IMR-90 (cell line): ENCODE data around the gene TAS2R8. TPM values are rescaled to one million over a fixed set of nuclear protein-coding genes. Genes with fewer than 3 reads are reported as not detected.

Experiments
- ATAC-seq: fragments of 200-7000 bp; cut with Tn5 transposase; 2 replicates; pipeline ENCODE4 v1.9.1; 2020; ENCODE audit warnings: low read depth, mild to moderate bottlenecking, moderate library complexity
- BruUV-seq: library from RNA; stranded (reverse); fragments of 400-500 nt; replicated peaks from 2 replicates; lab custom pipeline; 2021; lab: Mats Ljungman, UMichigan
- CTCF ChIA-PET: fragments of 300-600 bp; formaldehyde crosslinking; extraction: SDS; loops from one replicate; lab custom pipeline; 2021; ENCODE audit warnings: antibody characterized with exemption; lab: Yijun Ruan, JAX
- POLR2A ChIA-PET: fragments of 300-600 bp; sonication (Branson Sonifier 250); formaldehyde crosslinking; loops from one replicate; lab custom pipeline; 2022; ENCODE audit warnings: antibody characterized with exemption; ENCODE audit not compliant: unreplicated experiment; lab: Charles Lee
- DNase-seq: peaks from one replicate; pipeline ENCODE4 v3.0.0; 2013
- H2AFZ ChIP-seq: replicated peaks from 2 replicates; pipeline ENCODE3; 2013; ENCODE audit warnings: low read length, mild to moderate bottlenecking; ENCODE audit not compliant: poor library complexity
- H2AK5ac ChIP-seq: 2 replicates; pipeline ENCODE4 v1.6.1; 2013; ENCODE audit warnings: low read depth, low read length, inconsistent platforms
- H2AK9ac ChIP-seq: replicated peaks from 2 replicates; pipeline ENCODE3; 2013; ENCODE audit warnings: mild to moderate bottlenecking, low read depth, low read length, moderate library complexity; ENCODE audit not compliant: poor library complexity
- H2BK120ac ChIP-seq: 2 replicates; pipeline ENCODE4 v1.6.1; 2013; ENCODE audit warnings: low read depth, low read length, inconsistent platforms
- H2BK15ac ChIP-seq: 3 replicates; pipeline ENCODE4 v1.6.1; 2013; ENCODE audit warnings: low read depth, low read length, inconsistent platforms
- H2BK20ac ChIP-seq: 2 replicates; pipeline ENCODE4 v1.6.1; 2013; ENCODE audit warnings: low read depth, mild to moderate bottlenecking, inconsistent platforms, low read length, moderate library complexity
- H2BK5ac ChIP-seq: 2 replicates; pipeline ENCODE4 v1.6.1; 2013; ENCODE audit warnings: mild to moderate bottlenecking, low read depth, low read length, inconsistent platforms; ENCODE audit not compliant: poor library complexity, severe bottlenecking
- H3K14ac ChIP-seq: replicated peaks from 2 replicates; pipeline ENCODE4 v1.6.1; 2013; ENCODE audit warnings: low read depth, low read length, inconsistent platforms
- H3K18ac ChIP-seq: 2 replicates; pipeline ENCODE4 v1.6.1; 2013; ENCODE audit warnings: low read depth, low read length, control low read depth
- H3K23ac ChIP-seq: 2 replicates; pipeline ENCODE4 v1.6.1; 2013; ENCODE audit warnings: low read depth, low read length, inconsistent platforms
- H3K27ac ChIP-seq: 2 replicates; pipeline ENCODE4 v1.5.1; 2013; ENCODE audit warnings: mild to moderate bottlenecking, control low read depth, low read length; ENCODE audit not compliant: insufficient read depth
- H3K27me3 ChIP-seq: 2 replicates; pipeline ENCODE4 v1.6.1; 2013; ENCODE audit warnings: low read length; ENCODE audit not compliant: control insufficient read depth, insufficient read depth
- H3K36me3 ChIP-seq: 2 replicates; pipeline ENCODE4 v1.6.1; 2013; ENCODE audit warnings: low read length, mixed read lengths; ENCODE audit not compliant: control insufficient read depth, insufficient read depth
- H3K4ac ChIP-seq: 2 replicates; pipeline ENCODE4 v1.6.1; 2013; ENCODE audit warnings: low read depth, low read length, inconsistent platforms
- H3K4me1 ChIP-seq: 2 replicates; pipeline ENCODE4 v1.6.1; 2013; ENCODE audit warnings: low read length, mixed read lengths; ENCODE audit not compliant: control insufficient read depth, insufficient read depth
- H3K4me2 ChIP-seq: 2 replicates; pipeline ENCODE4 v1.6.1; 2013; ENCODE audit warnings: low read depth, mild to moderate bottlenecking, control low read depth, low read length, moderate library complexity
- H3K4me3 ChIP-seq: 2 replicates; pipeline ENCODE4 v1.5.1; 2013; ENCODE audit warnings: low read depth, mild to moderate bottlenecking, control low read depth, low read length, moderate library complexity; ENCODE audit not compliant: insufficient read depth
- H3K56ac ChIP-seq: 2 replicates; pipeline ENCODE4 v1.6.1; 2013; ENCODE audit warnings: low read length, inconsistent platforms; ENCODE audit not compliant: insufficient read depth; ENCODE audit errors: extremely low read depth
- H3K79me1 ChIP-seq, 2 experiments: 2 replicates each; pipeline ENCODE4 v1.6.1; 2013; ENCODE audit warnings: low read length in 2 of 2, inconsistent platforms in 1 of 2, low read depth in 1 of 2
- H3K9ac ChIP-seq: 2 replicates; pipeline ENCODE4 v1.6.1; 2013; ENCODE audit warnings: low read depth, low read length, control low read depth
- H3K9me1 ChIP-seq: 2 replicates; pipeline ENCODE4 v1.6.1; 2013; ENCODE audit warnings: low read length, inconsistent platforms; ENCODE audit not compliant: insufficient read depth
- H3K9me3 ChIP-seq: 2 replicates; pipeline ENCODE4 v1.6.1; 2013; ENCODE audit warnings: low read length; ENCODE audit not compliant: control insufficient read depth, insufficient read depth
- H4K20me1 ChIP-seq: 2 replicates; pipeline ENCODE4 v1.6.1; 2013; ENCODE audit warnings: low read length, inconsistent platforms; ENCODE audit not compliant: insufficient read depth
- H4K5ac ChIP-seq: 2 replicates; pipeline ENCODE4 v1.6.1; 2013; ENCODE audit warnings: mild to moderate bottlenecking, low read depth, low read length, control low read depth
- H4K8ac ChIP-seq, 2 experiments: 2 replicates each; pipeline ENCODE4 v1.6.1; 2013; ENCODE audit warnings: low read depth in 2 of 2, low read length in 2 of 2, control low read depth in 1 of 2, inconsistent platforms in 1 of 2
- H4K91ac ChIP-seq: 2 replicates; pipeline ENCODE4 v1.6.1; 2013; ENCODE audit warnings: low read depth, low read length, inconsistent platforms; ENCODE audit not compliant: insufficient read depth
- BHLHE40 ChIP-seq: fragments of 150-350 bp; IDR thresholded peaks from 2 replicates; pipeline ENCODE4 v1.6.1; 2016; ENCODE audit warnings: mild to moderate bottlenecking, low read depth, low read length
- CEBPB ChIP-seq: IDR thresholded peaks from 2 replicates; pipeline ENCODE4 v1.6.1; 2012; ENCODE audit warnings: low read depth, low read length, improper control_type of control experiment
- CHD1 ChIP-seq: IDR thresholded peaks from 2 replicates; pipeline ENCODE4 v1.6.1; 2012; ENCODE audit warnings: low read depth, low read length, improper control_type of control experiment
- ELK1 ChIP-seq: fragments of 150-350 bp; IDR thresholded peaks from 2 replicates; pipeline ENCODE4 v1.6.1; 2016; ENCODE audit warnings: low read depth, mild to moderate bottlenecking, low read length, moderate library complexity, borderline replicate concordance
- FOS ChIP-seq: fragments of 150-350 bp; IDR thresholded peaks from 2 replicates; pipeline ENCODE4 v1.6.1; 2016; ENCODE audit warnings: low read depth, low read length
- MAFK ChIP-seq: IDR thresholded peaks from 2 replicates; pipeline ENCODE4 v1.6.1; 2012; ENCODE audit warnings: low read depth, low read length, improper control_type of control experiment
- MAZ ChIP-seq: IDR thresholded peaks from 2 replicates; pipeline ENCODE4 v1.6.1; 2012; ENCODE audit warnings: low read depth, mild to moderate bottlenecking, low read length, improper control_type of control experiment, moderate library complexity, borderline replicate concordance
- MXI1 ChIP-seq: IDR thresholded peaks from 2 replicates; pipeline ENCODE4 v1.6.1; 2012; ENCODE audit warnings: low read depth, mild to moderate bottlenecking, low read length, moderate library complexity, borderline replicate concordance
- NFE2L2 ChIP-seq: fragments of 150-350 bp; IDR thresholded peaks from 2 replicates; pipeline ENCODE4 v1.6.1; 2016; ENCODE audit warnings: low read depth, mild to moderate bottlenecking, low read length
- POLR2A ChIP-seq: IDR thresholded peaks from 2 replicates; pipeline ENCODE4 v1.6.1; 2012; ENCODE audit warnings: mild to moderate bottlenecking, low read depth, low read length
- RAD21 ChIP-seq: IDR thresholded peaks from 2 replicates; pipeline ENCODE4 v1.6.1; 2012; ENCODE audit warnings: low read length, improper control_type of control experiment
- RCOR1 ChIP-seq: IDR thresholded peaks from 2 replicates; pipeline ENCODE4 v1.6.1; 2012; ENCODE audit warnings: mild to moderate bottlenecking, low read length, improper control_type of control experiment; ENCODE audit not compliant: insufficient replicate concordance
- RFX5 ChIP-seq: IDR thresholded peaks from 2 replicates; pipeline ENCODE4 v1.8.0; 2012; ENCODE audit warnings: low read depth, mild to moderate bottlenecking, low read length, moderate library complexity
- SMC3 ChIP-seq: fragments of 150-350 bp; IDR thresholded peaks from 2 replicates; pipeline ENCODE4 v1.6.1; 2016; ENCODE audit warnings: low read depth, mild to moderate bottlenecking, antibody characterized with exemption, low read length, moderate library complexity
- USF2 ChIP-seq: fragments of 150-350 bp; IDR thresholded peaks from 2 replicates; pipeline ENCODE4 v1.6.1; 2017; ENCODE audit warnings: mild to moderate bottlenecking, antibody characterized with exemption, low read length, low read depth
- WGBS, 2 experiments: methylation state at CpG; one replicate each; pipeline versions ENCODE4 v1.1.5 to v1.1.7; 2013; ENCODE audit warnings: missing lambda C conversion rate in 2 of 2; ENCODE audit not compliant: insufficient read length in 1 of 2; ENCODE audit errors: extremely low coverage in 2 of 2; 5-methylcytosine and 5-hydroxymethylcytosine counted together
- dilution Hi-C: fragments of 300-500 bp; cut with HindIII; formaldehyde crosslinking; loops from one replicate; pipeline ENCODE4 v1.14.3; 2018; ENCODE audit warnings: low sequenced_read_pairs; ENCODE audit not compliant: unreplicated experiment
- in situ Hi-C: fragments of 300-500 bp; cut with MboI; formaldehyde crosslinking; loops from 3 replicates; pipeline ENCODE4 v1.14.3; 2019; ENCODE audit warnings: low sequenced_read_pairs, inconsistent platforms, mixed read lengths
- intact Hi-C: fragments of 100-400 bp; cut with micrococcal nuclease; formaldehyde crosslinking; loops from 2 replicates; pipeline ENCODE4 v1.10.0; 2022
- polyA plus RNA-seq, 3 experiments: library from polyadenylated mRNA; depleted of rRNA; stranded (reverse); fragments of >200 nt; gene quantifications; 2 replicates each; pipeline ENCODE4 v1.2.3, GENCODE V29; 2012; ENCODE audit warnings: low replicate concordance in 1 of 3
- total RNA-seq: library from RNA; depleted of rRNA; stranded (reverse); fragments of >200 nt; gene quantifications from 2 replicates; pipeline ENCODE4 v1.2.3, GENCODE V29; 2012
- TF ChIP-seq, protein P1 (sequence below): conservative IDR thresholded peaks from 2 replicates; pipeline ENCODE4 v1.5.1; 2012; ENCODE audit warnings: mild to moderate bottlenecking, low read depth, low read length, improper control_type of control experiment

TAS2R8 gene
- total and polyA plus RNA-seq, 2 of the 4 experiments (the other 2 are of a cell fraction): not detected

GRCh38 chr12:10811883-10812536, 4.9 kb upstream of the TAS2R8 start:
- no peak overlapping the region for H3K23ac ChIP-seq
- no peak overlapping the region for H2AK9ac ChIP-seq
- no peaks in the 10 kb centered on the region for H3K4me1 ChIP-seq
- no peak overlapping the region for H2BK5ac ChIP-seq
- no peaks in the 10 kb centered on the region for H3K9me1 ChIP-seq
- DNase-seq (no peak), ATAC-seq (no peak)
- no peak overlapping the region for H3K18ac ChIP-seq
- H3K36me3 ChIP-seq: no peaks in the 10 kb centered on the region
- CTCF ChIA-PET: no interaction called here
- no peaks in the 10 kb centered on the region for H4K20me1 ChIP-seq
- H2AK5ac ChIP-seq: no peak overlapping the region
- no peaks in the 10 kb centered on the region for H3K9me3 ChIP-seq
- H2BK20ac ChIP-seq: no peak overlapping the region
- H3K27me3 ChIP-seq: no peaks in the 10 kb centered on the region; the same call in 1 of the 2 replicates
- no peak overlapping the region for H3K56ac ChIP-seq
- H2BK120ac ChIP-seq: no peak overlapping the region
- dilution Hi-C loops (no loop called here), intact Hi-C loops (no loop called here), in situ Hi-C loops (no loop called here)
- H2BK15ac ChIP-seq: no peak overlapping the region
- no peak for TF ChIP-seq RCOR1
- no peak for TF ChIP-seq SMC3
- TF ChIP-seq RFX5: no peak
- TF ChIP-seq POLR2A: no peak
- TF ChIP-seq RAD21: no peak
- TF ChIP-seq CEBPB: no peak
- no peak for TF ChIP-seq CHD1
- no peak for TF ChIP-seq MXI1
- TF ChIP-seq ELK1: no peak
- TF ChIP-seq BHLHE40: no peak
- TF ChIP-seq NFE2L2: no peak
- TF ChIP-seq MAZ: no peak
- TF ChIP-seq USF2: no peak
- TF ChIP-seq, protein P1, sequence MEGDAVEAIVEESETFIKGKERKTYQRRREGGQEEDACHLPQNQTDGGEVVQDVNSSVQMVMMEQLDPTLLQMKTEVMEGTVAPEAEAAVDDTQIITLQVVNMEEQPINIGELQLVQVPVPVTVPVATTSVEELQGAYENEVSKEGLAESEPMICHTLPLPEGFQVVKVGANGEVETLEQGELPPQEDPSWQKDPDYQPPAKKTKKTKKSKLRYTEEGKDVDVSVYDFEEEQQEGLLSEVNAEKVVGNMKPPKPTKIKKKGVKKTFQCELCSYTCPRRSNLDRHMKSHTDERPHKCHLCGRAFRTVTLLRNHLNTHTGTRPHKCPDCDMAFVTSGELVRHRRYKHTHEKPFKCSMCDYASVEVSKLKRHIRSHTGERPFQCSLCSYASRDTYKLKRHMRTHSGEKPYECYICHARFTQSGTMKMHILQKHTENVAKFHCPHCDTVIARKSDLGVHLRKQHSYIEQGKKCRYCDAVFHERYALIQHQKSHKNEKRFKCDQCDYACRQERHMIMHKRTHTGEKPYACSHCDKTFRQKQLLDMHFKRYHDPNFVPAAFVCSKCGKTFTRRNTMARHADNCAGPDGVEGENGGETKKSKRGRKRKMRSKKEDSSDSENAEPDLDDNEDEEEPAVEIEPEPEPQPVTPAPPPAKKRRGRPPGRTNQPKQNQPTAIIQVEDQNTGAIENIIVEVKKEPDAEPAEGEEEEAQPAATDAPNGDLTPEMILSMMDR: no peak
- no peak for TF ChIP-seq FOS
- no peak for TF ChIP-seq MAFK
- no peak overlapping the region for H3K27ac ChIP-seq
- H3K14ac ChIP-seq: no peak overlapping the region
- no CpG with 5 or more reads among the region's 3 CpGs for WGBS, 2 experiments
- POLR2A ChIA-PET: no interaction called here
- no peak overlapping the region for H3K4me3 ChIP-seq
- no peaks in the 10 kb centered on the region for H3K79me1 ChIP-seq
- H4K5ac ChIP-seq: no peak overlapping the region
- H3K9ac ChIP-seq: no peak overlapping the region
- H2AFZ ChIP-seq: no peak overlapping the region
- H4K91ac ChIP-seq: no peak overlapping the region
- no peak overlapping the region for H4K8ac ChIP-seq
- no TSS peak for BruUV-seq
- H3K4me2 ChIP-seq: no peak overlapping the region
- no peak overlapping the region for H3K4ac ChIP-seq
